GM13977 (cell line): ENCODE measurements around the gene ZNF433.

Experiments
- DNase-seq: peaks from one replicate; pipeline ENCODE4 v3.0.0; 2012; ENCODE audit warnings: low spot score
- in situ Hi-C: fragments of 300-500 bp; cut with MboI; formaldehyde crosslinking; loops from one replicate; pipeline ENCODE4 v1.12.0; 2022; ENCODE audit warnings: low sequenced_read_pairs, low pct_unique_long_range_greater_than_20kb, mixed read lengths, inconsistent platforms; ENCODE audit not compliant: unreplicated experiment
- TF ChIP-seq, protein P1 (sequence below): IDR thresholded peaks from 2 replicates; pipeline ENCODE4 v1.5.1; 2012; ENCODE audit warnings: mild to moderate bottlenecking, control low read depth; ENCODE audit not compliant: insufficient read depth; ENCODE audit errors: extremely low read depth, missing control alignments

Gene ZNF433

DNA sequence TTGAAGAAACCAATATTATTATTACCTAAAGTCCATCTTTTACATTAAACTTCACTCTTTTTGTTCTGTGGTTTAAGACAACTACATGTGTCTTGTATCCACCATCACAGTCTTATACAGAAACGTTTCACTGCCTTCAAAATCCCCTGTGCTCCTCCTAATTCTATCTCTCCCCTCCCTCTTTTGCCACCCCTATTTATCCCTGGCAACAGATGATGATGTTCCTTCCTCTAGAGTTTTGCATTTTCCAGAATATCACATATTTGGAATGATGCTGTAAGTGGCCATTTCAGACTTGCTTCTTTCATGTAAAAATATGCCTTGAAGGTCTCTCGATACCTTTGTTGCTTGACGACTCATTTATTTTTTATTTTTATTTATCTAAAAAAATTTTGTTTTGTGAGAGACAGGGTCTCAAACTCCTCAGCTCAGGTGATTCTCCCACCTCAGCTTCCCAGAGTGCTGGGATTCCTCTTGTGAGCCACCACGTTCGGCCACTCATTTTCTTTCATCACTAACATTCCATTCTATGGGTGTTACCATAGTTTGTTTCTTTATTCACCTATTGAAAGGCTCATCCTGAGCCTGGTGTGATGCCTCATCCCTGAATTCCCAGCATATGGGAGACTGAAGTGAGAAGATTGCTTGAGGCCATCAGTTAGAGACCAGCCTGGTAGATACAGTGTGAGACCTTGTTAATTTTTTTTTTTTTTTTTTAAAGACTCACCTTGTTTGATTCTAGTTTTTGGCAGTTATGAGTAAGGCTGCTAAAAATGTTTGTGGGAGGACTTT lies 62.3 kb downstream of the ZNF433 start:
- in situ Hi-C loops, result loop anchor here (25.0 kb wide), 1 partner anchor 164 kb away; the partner anchor contains the start of gene ZNF20

DNA sequence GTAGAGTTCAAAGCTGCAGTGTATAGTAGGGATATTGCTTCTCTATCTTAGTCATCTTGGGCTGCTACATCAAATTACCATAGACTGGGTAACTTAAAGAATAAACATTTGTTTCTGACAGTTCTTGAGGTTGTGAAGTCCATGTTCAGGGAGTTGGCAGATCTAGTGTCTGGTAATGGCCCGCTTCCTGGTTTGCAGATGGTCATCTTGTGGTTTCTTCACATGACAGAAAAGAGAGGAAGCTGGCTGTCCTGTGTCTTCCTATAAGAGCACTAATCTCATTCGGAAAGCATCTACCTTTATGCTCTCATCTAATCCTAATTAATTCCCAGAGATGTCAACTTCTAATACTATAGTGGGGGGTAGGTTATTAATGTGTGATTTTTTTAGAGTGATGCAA lies 64.4 kb downstream of the ZNF433 start:
- in situ Hi-C loops, result loop anchor here (25.0 kb wide), 1 partner anchor 166 kb away; the partner anchor contains the start of gene ZNF20
- DNase-seq, result no peak
- TF ChIP-seq, protein P1, sequence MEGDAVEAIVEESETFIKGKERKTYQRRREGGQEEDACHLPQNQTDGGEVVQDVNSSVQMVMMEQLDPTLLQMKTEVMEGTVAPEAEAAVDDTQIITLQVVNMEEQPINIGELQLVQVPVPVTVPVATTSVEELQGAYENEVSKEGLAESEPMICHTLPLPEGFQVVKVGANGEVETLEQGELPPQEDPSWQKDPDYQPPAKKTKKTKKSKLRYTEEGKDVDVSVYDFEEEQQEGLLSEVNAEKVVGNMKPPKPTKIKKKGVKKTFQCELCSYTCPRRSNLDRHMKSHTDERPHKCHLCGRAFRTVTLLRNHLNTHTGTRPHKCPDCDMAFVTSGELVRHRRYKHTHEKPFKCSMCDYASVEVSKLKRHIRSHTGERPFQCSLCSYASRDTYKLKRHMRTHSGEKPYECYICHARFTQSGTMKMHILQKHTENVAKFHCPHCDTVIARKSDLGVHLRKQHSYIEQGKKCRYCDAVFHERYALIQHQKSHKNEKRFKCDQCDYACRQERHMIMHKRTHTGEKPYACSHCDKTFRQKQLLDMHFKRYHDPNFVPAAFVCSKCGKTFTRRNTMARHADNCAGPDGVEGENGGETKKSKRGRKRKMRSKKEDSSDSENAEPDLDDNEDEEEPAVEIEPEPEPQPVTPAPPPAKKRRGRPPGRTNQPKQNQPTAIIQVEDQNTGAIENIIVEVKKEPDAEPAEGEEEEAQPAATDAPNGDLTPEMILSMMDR, result no peak

More for the DNA sequence above, 62.3 kb downstream of the ZNF433 start:
- DNase-seq, result no peak
- TF ChIP-seq, protein P1, result no peak

GRCh38 chr19:11970174-11970573 lies 65.3 kb downstream of the ZNF433 start:
- TF ChIP-seq, protein P1, result no peak
- in situ Hi-C loops, result loop anchor here (25.0 kb wide), 1 partner anchor 167 kb away; the partner anchor contains the start of gene ZNF20
- DNase-seq, result no peak

GRCh38 chr19:11964858-11965645 lies 70.4 kb downstream of the ZNF433 start, which contains the start of gene ZNF763:
TSS of gene ZNF763 (plus strand) at chr19:11965040. CDS start at chr19:11965209, 169 bp downstream.
- in situ Hi-C loops, result loop anchor here (25.0 kb wide), 1 partner anchor 172 kb away; the partner anchor contains the start of gene ZNF20
- DNase-seq, result peak; percentile 91
- TF ChIP-seq, protein P1, result no peak
